ENCODE results near the gene VAPA. TPM values are rescaled to one million over a fixed set of nuclear protein-coding genes. Genes with fewer than 3 reads are reported as not detected.

The VAPA gene
- total RNA-seq, 2 donors from 2014 or later: 122 to 168 TPM

- WGBS, 2 experiments (ENCODE audit: insufficient coverage in 1 of 2, insufficient read length in 1 of 2): 89 to 95% methylated on average over 5 of the region's 5 CpGs
- DNase-seq: no peak
- no peak overlapping the region for H3K4me3 Mint-ChIP-seq
- no peak overlapping the region for H3K27ac ChIP-seq (ENCODE audit: low read depth, low read length)
- no peak for TF ChIP-seq CTCF (conservative IDR thresholded peaks at IDR 0.05)
- peaks cover 80% of the 10 kb centered on the region for H3K27me3 Mint-ChIP-seq (ENCODE audit: insufficient read depth)
- H3K9me3 ChIP-seq (ENCODE audit: control insufficient read depth, low read length): no peaks in the 10 kb centered on the region
- H3K36me3 ChIP-seq (ENCODE audit: control insufficient read depth, insufficient read depth, low read length): no peaks in the 10 kb centered on the region
- peaks cover 74% of the 10 kb centered on the region for H3K27me3 ChIP-seq (ENCODE audit: control insufficient read depth, insufficient read depth, low read length, poor library complexity, severe bottlenecking)
- H3K27ac Mint-ChIP-seq: no peak overlapping the region
- no peaks in the 10 kb centered on the region for H3K4me1 ChIP-seq (ENCODE audit: control insufficient read depth, insufficient read depth, low read length)
- H3K9ac ChIP-seq (ENCODE audit: extremely low read depth, low read length, poor library complexity, severe bottlenecking): no peak overlapping the region
- H3K4me1 Mint-ChIP-seq: peaks cover 9% of the 10 kb centered on the region
- H3K36me3 Mint-ChIP-seq (ENCODE audit: low read depth): no peaks in the 10 kb centered on the region
- no peak overlapping the region for H3K4me3 ChIP-seq (ENCODE audit: low read length)
- H3K9me3 Mint-ChIP-seq: no peaks in the 10 kb centered on the region
These were observed 8.4 kb upstream of the VAPA start for GRCh38 chr18:9905401-9905922.

- peaks cover 4% of the 10 kb centered on the region for H3K4me1 Mint-ChIP-seq
- DNase-seq: no peak
- Histone ChIP-seq H3K36me3 (ENCODE audit: control insufficient read depth, insufficient read depth, low read length) (no peaks in the 10 kb centered on the region), H3K4me1 (ENCODE audit: control insufficient read depth, insufficient read depth, low read length) (no peaks in the 10 kb centered on the region), H3K27me3 (ENCODE audit: control insufficient read depth, insufficient read depth, low read length, poor library complexity, severe bottlenecking) (peaks cover 72% of the 10 kb centered on the region), H3K27ac (ENCODE audit: low read depth, low read length) (no peak overlapping the region), H3K4me3 (ENCODE audit: low read length) (no peak overlapping the region), H3K9ac (ENCODE audit: extremely low read depth, low read length, poor library complexity, severe bottlenecking) (no peak overlapping the region), H3K9me3 (ENCODE audit: control insufficient read depth, low read length) (no peaks in the 10 kb centered on the region)
- peaks cover 73% of the 10 kb centered on the region for H3K27me3 Mint-ChIP-seq (ENCODE audit: insufficient read depth)
- H3K4me3 Mint-ChIP-seq: no peak overlapping the region
- WGBS, 2 experiments (ENCODE audit: insufficient coverage in 1 of 2, insufficient read length in 1 of 2): 93 to 95% methylated on average over 2 to 3 of the region's 3 CpGs
- no peak for TF ChIP-seq CTCF (conservative IDR thresholded peaks at IDR 0.05)
- H3K36me3 Mint-ChIP-seq (ENCODE audit: low read depth): no peaks in the 10 kb centered on the region
- H3K27ac Mint-ChIP-seq: no peak overlapping the region
- no peaks in the 10 kb centered on the region for H3K9me3 Mint-ChIP-seq
These were observed 7.3 kb upstream of the VAPA start for GRCh38 chr18:9906481-9906880.

- no peak overlapping the region for H3K4me3 Mint-ChIP-seq
- H3K27ac Mint-ChIP-seq: no peak overlapping the region
These were observed 5.9 kb upstream of the VAPA start for GRCh38 chr18:9907867-9908266.

More at GRCh38 chr18:9907867-9908266, 5.9 kb upstream of the VAPA start:
- TF ChIP-seq CTCF (conservative IDR thresholded peaks at IDR 0.05): no peak
- 90% methylated on average over 4 of the region's 4 CpGs; no CpG with 5 or more reads in 1 of the 2 experiments for WGBS, 2 experiments (ENCODE audit: insufficient coverage in 1 of 2, insufficient read length in 1 of 2)
- H3K27me3 ChIP-seq (ENCODE audit: control insufficient read depth, insufficient read depth, low read length, poor library complexity, severe bottlenecking): peaks cover 67% of the 10 kb centered on the region
- Mint-ChIP-seq H3K4me1 (peaks cover 3% of the 10 kb centered on the region), H3K27me3 (ENCODE audit: insufficient read depth) (peaks cover 73% of the 10 kb centered on the region), H3K36me3 (ENCODE audit: low read depth) (no peaks in the 10 kb centered on the region), H3K9me3 (no peaks in the 10 kb centered on the region)
- no peak overlapping the region for H3K9ac ChIP-seq (ENCODE audit: extremely low read depth, low read length, poor library complexity, severe bottlenecking)
- no peak for DNase-seq
- no peaks in the 10 kb centered on the region for H3K9me3 ChIP-seq (ENCODE audit: control insufficient read depth, low read length)
- H3K4me3 ChIP-seq (ENCODE audit: low read length): no peak overlapping the region
- no peaks in the 10 kb centered on the region for H3K4me1 ChIP-seq (ENCODE audit: control insufficient read depth, insufficient read depth, low read length)
- no peaks in the 10 kb centered on the region for H3K36me3 ChIP-seq (ENCODE audit: control insufficient read depth, insufficient read depth, low read length)
- H3K27ac ChIP-seq (ENCODE audit: low read depth, low read length): no peak overlapping the region

Measured in endodermal cell (in vitro differentiated cells).